AG04450 (cell line): Measurements from ENCODE around the gene IARS1. TPM values are rescaled to one million over a fixed set of nuclear protein-coding genes. Genes with fewer than 3 reads are reported as not detected.

Experiments used
- CTCF ChIA-PET: fragments of 300-600, 350-600 bp; formaldehyde crosslinking; extraction: SDS; loops from one replicate; lab custom pipeline; 2022; ENCODE audit warnings: antibody characterized with exemption, inconsistent platforms; lab: Charles Lee
- POLR2A ChIA-PET: fragments of 350-600 bp; formaldehyde crosslinking; extraction: SDS; loops from one replicate; lab custom pipeline; 2021; ENCODE audit warnings: antibody characterized with exemption, inconsistent platforms; lab: Yijun Ruan, JAX
- DNase-seq: peaks from one replicate; pipeline ENCODE4 v3.0.0-alpha.2; 2011; ENCODE audit warnings: low read depth, low spot score
- H3K27ac ChIP-seq: one replicate; pipeline ENCODE4 v1.5.1; 2012; ENCODE audit warnings: low read depth, low read length, control low read depth
- H3K27me3 ChIP-seq: one replicate; pipeline ENCODE4 v1.6.0; 2012; ENCODE audit warnings: low read length; ENCODE audit not compliant: control insufficient read depth, insufficient read depth
- H3K4me3 ChIP-seq: 2 replicates; pipeline ENCODE4 v1.5.1; 2011; ENCODE audit warnings: mild to moderate bottlenecking, low read depth, low read length, control low read depth
- H3K9me3 ChIP-seq: 2 replicates; pipeline ENCODE4 v1.5.1; 2012; ENCODE audit warnings: low read length; ENCODE audit not compliant: control insufficient read depth, insufficient read depth
- polyA plus RNA-seq: library from polyadenylated mRNA; depleted of rRNA; stranded (reverse); fragments of >200 nt; gene quantifications from 2 replicates; pipeline ENCODE4 v1.2.3, GENCODE V29; 2011
- TF ChIP-seq, protein P1 (sequence below): IDR thresholded peaks from 2 replicates; pipeline ENCODE4 v1.5.1; 2011; ENCODE audit warnings: low read depth, low read length, control low read depth, inconsistent platforms

IARS1 gene
- polyA plus RNA-seq, 1 experiment = 206 TPM

- ChIA-PET POLR2A (no interaction called here), CTCF (interaction anchor here (0.9 to 2.3 kb wide), 3 partner anchors 10 to 301 kb away, joined by 3 to 7 read pairs (median 4); no protein-coding TSS in a partner anchor)
- TF ChIP-seq, protein P1, sequence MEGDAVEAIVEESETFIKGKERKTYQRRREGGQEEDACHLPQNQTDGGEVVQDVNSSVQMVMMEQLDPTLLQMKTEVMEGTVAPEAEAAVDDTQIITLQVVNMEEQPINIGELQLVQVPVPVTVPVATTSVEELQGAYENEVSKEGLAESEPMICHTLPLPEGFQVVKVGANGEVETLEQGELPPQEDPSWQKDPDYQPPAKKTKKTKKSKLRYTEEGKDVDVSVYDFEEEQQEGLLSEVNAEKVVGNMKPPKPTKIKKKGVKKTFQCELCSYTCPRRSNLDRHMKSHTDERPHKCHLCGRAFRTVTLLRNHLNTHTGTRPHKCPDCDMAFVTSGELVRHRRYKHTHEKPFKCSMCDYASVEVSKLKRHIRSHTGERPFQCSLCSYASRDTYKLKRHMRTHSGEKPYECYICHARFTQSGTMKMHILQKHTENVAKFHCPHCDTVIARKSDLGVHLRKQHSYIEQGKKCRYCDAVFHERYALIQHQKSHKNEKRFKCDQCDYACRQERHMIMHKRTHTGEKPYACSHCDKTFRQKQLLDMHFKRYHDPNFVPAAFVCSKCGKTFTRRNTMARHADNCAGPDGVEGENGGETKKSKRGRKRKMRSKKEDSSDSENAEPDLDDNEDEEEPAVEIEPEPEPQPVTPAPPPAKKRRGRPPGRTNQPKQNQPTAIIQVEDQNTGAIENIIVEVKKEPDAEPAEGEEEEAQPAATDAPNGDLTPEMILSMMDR = no peak
- no peak for DNase-seq
- Histone ChIP-seq H3K4me3 (no peak overlapping the region), H3K27ac (no peak overlapping the region), H3K27me3 (no peaks in the 10 kb centered on the region), H3K9me3 (no peaks in the 10 kb centered on the region)
These were observed 39.2 kb upstream of the IARS1 start for GRCh38 chr9:92332577-92333281.

GRCh38 chr9:92328225-92328624 is 34.7 kb upstream of the IARS1 start:
- POLR2A ChIA-PET = no interaction called here

GRCh38 chr9:92327283-92327850 is 33.9 kb upstream of the IARS1 start:
- no peaks in the 10 kb centered on the region for H3K27me3 ChIP-seq
- TF ChIP-seq, protein P1 = no peak
- H3K9me3 ChIP-seq = no peaks in the 10 kb centered on the region; the same call in 1 of the 2 replicates
- no peak overlapping the region for H3K4me3 ChIP-seq
- DNase-seq = no peak
- ChIA-PET POLR2A (no interaction called here), CTCF (interaction anchor here (0.8 to 4.1 kb wide), 17 partner anchors 10 to 309 kb away, joined by 3 to 48 read pairs (median 6); partner anchors contain the start of gene OMD)
- no peak overlapping the region for H3K27ac ChIP-seq

More at GRCh38 chr9:92328225-92328624, 34.7 kb upstream of the IARS1 start:
- CTCF ChIA-PET = interaction anchor here (0.5 to 4.1 kb wide), 34 partner anchors 9 to 463 kb away, joined by 3 to 48 read pairs (median 4); partner anchors contain the start of genes ECM2 and OMD
- TF ChIP-seq, protein P1 = peak; percentile 55
- Histone ChIP-seq H3K27me3 (no peaks in the 10 kb centered on the region), H3K27ac (no peak overlapping the region), H3K9me3 (no peaks in the 10 kb centered on the region; the same call in 1 of the 2 replicates), H3K4me3 (no peak overlapping the region)
- DNase-seq = peak; percentile 41

DNA sequence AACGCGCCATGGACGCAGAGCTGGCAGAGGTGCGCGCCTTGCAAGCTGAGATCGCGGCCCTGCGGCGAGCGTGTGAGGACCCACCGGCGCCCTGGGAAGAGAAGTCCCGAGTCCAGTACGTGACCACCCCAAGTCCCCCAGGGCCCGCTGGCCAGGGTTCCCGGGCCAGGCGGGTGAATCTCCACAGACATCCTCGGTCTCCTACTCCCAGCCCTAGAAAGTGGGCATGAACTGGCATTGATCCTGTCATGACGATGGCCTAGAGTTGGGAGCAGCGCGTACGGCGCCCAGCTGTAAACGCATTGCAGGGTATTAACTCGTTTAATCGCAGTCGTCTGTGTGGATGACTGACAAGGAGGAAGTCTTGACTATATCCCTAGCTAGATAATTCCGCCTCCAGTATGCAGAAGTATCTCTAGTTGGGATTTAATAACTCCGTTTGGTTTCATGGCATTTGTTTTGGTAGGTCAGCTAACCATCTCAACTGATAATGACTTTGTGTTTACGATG is 32.5 kb upstream of the IARS1 start:
- TF ChIP-seq, protein P1 = no peak
- ChIA-PET CTCF (interaction anchor here (1.1 to 3.2 kb wide), 5 partner anchors 113 to 308 kb away, joined by 3 to 21 read pairs (median 5); no protein-coding TSS in a partner anchor), POLR2A (interaction anchor here (0.5 to 1.3 kb wide), 5 partner anchors 18 to 187 kb away, joined by 3 to 5 read pairs (median 3); no protein-coding TSS in a partner anchor)
- H3K9me3 ChIP-seq = no peaks in the 10 kb centered on the region; the same call in 1 of the 2 replicates
- H3K4me3 ChIP-seq = peak overlapping the region; percentile 95
- DNase-seq = no peak
- H3K27ac ChIP-seq = no peak overlapping the region
- no peaks in the 10 kb centered on the region for H3K27me3 ChIP-seq
